Measurements from ENCODE around the gene ADPRH. TPM values are rescaled to one million over a fixed set of nuclear protein-coding genes. Genes with fewer than 3 reads are reported as not detected.
"Not testable (repeated sequence)": the region's sequence is repeated elsewhere in the genome, so short reads cannot be mapped to it uniquely, and the experiment has no call there.

Gene ADPRH
- 0.69 and 3.4 TPM in 2 replicates for total RNA-seq (2014; rRNA removed; shearing (Covaris generic); ENCODE audit: low replicate concordance)

- no peaks in the 10 kb centered on the region for H3K9me3 ChIP-seq
- peak within 1 kb of the TSS; percentile 47 for H3K4me3 ChIP-seq
- DNase-seq: peak; percentile 70
- no peaks in the 10 kb centered on the region for H3K27me3 ChIP-seq
- no peaks in the 10 kb centered on the region for H3K36me3 ChIP-seq
These were observed at the start of gene ADPRH for GRCh38 chr3:119579366-119580066. Gene ADPRH, plus strand, starts transcription at chr3:119579492. Its CDS starts 2,678 bp downstream, at chr3:119582170.

- no peak for DNase-seq
- peaks cover 4% of the 10 kb centered on the region; the same call in 1 of the 2 replicates for H3K36me3 ChIP-seq
- H3K4me3 ChIP-seq: no peak overlapping the region
- H3K27me3 ChIP-seq: no peaks in the 10 kb centered on the region
- H3K9me3 ChIP-seq: no peaks in the 10 kb centered on the region
These were observed 49.4 kb upstream of the ADPRH start for GRCh38 chr3:119529883-119530282.

- Histone ChIP-seq H3K4me3 (no peak overlapping the region), H3K9me3 (no peaks in the 10 kb centered on the region), H3K36me3 (peaks cover under 1% of the 10 kb centered on the region; the same call in 1 of the 2 replicates), H3K27me3 (no peaks in the 10 kb centered on the region)
- no peak for DNase-seq
These were observed 48.8 kb upstream of the ADPRH start for GRCh38 chr3:119530456-119530855.

GRCh38 chr3:119531151-119531550 is 48.1 kb upstream of the ADPRH start:
- no peak overlapping the region for H3K4me3 ChIP-seq
- H3K9me3 ChIP-seq: no peaks in the 10 kb centered on the region
- no peaks in the 10 kb centered on the region for H3K36me3 ChIP-seq
- H3K27me3 ChIP-seq: no peaks in the 10 kb centered on the region
- DNase-seq: no peak

GRCh38 chr3:119534296-119534695 is 45.0 kb upstream of the ADPRH start:
- H3K4me3 ChIP-seq: no peak overlapping the region
- no peak for DNase-seq
- H3K27me3 ChIP-seq: no peaks in the 10 kb centered on the region
- no peaks in the 10 kb centered on the region for H3K36me3 ChIP-seq
- no peaks in the 10 kb centered on the region for H3K9me3 ChIP-seq

GRCh38 chr3:119536757-119537156 is 42.5 kb upstream of the ADPRH start:
- Histone ChIP-seq H3K27me3 (no peaks in the 10 kb centered on the region), H3K9me3 (no peaks in the 10 kb centered on the region)
- no peak for DNase-seq

GRCh38 chr3:119538772-119539171 is 40.5 kb upstream of the ADPRH start:
- no peak for DNase-seq
- H3K9me3 ChIP-seq: no peaks in the 10 kb centered on the region
- no peak overlapping the region for H3K4me3 ChIP-seq
- H3K27me3 ChIP-seq: no peaks in the 10 kb centered on the region
- no peaks in the 10 kb centered on the region for H3K36me3 ChIP-seq

More at GRCh38 chr3:119536757-119537156, 42.5 kb upstream of the ADPRH start:
- Histone ChIP-seq H3K36me3 (no peaks in the 10 kb centered on the region), H3K4me3 (no peak overlapping the region)

- no peaks in the 10 kb centered on the region for H3K27me3 ChIP-seq
- no peak overlapping the region for H3K4me3 ChIP-seq
- H3K36me3 ChIP-seq: no peaks in the 10 kb centered on the region
- DNase-seq: no peak
- no peaks in the 10 kb centered on the region; the same call in 1 of the 2 replicates for H3K9me3 ChIP-seq
These were observed 37.7 kb upstream of the ADPRH start for GRCh38 chr3:119541547-119541946.

GRCh38 chr3:119542168-119542767 is 37.0 kb upstream of the ADPRH start:
- no peaks in the 10 kb centered on the region; the same call in 1 of the 2 replicates for H3K9me3 ChIP-seq
- no peaks in the 10 kb centered on the region for H3K27me3 ChIP-seq
- H3K36me3 ChIP-seq: no peaks in the 10 kb centered on the region
- H3K4me3 ChIP-seq: no peak overlapping the region
- DNase-seq: no peak

- no peak overlapping the region for H3K4me3 ChIP-seq
- no peaks in the 10 kb centered on the region for H3K27me3 ChIP-seq
- no peaks in the 10 kb centered on the region; the same call in 1 of the 2 replicates for H3K9me3 ChIP-seq
- H3K36me3 ChIP-seq: no peaks in the 10 kb centered on the region
- no peak for DNase-seq
These were observed 36.1 kb upstream of the ADPRH start for GRCh38 chr3:119543147-119543546.

GRCh38 chr3:119547227-119547626 is 32.1 kb upstream of the ADPRH start:
- no peaks in the 10 kb centered on the region; the same call in 1 of the 2 replicates for H3K9me3 ChIP-seq
- H3K27me3 ChIP-seq: no peaks in the 10 kb centered on the region
- no peak overlapping the region for H3K4me3 ChIP-seq
- DNase-seq: no peak
- no peaks in the 10 kb centered on the region for H3K36me3 ChIP-seq

- H3K27me3 ChIP-seq: no peaks in the 10 kb centered on the region
- DNase-seq: no peak
- no peaks in the 10 kb centered on the region for H3K36me3 ChIP-seq
- H3K4me3 ChIP-seq: no peak overlapping the region
- no peaks in the 10 kb centered on the region; the same call in 1 of the 2 replicates for H3K9me3 ChIP-seq
These were observed 31.0 kb upstream of the ADPRH start for GRCh38 chr3:119548341-119548740.

GRCh38 chr3:119550192-119550910 is 28.9 kb upstream of the ADPRH start:
- no peaks in the 10 kb centered on the region for H3K36me3 ChIP-seq
- H3K4me3 ChIP-seq: no peak overlapping the region
- H3K27me3 ChIP-seq: no peaks in the 10 kb centered on the region
- no peak for DNase-seq
- no peaks in the 10 kb centered on the region for H3K9me3 ChIP-seq

- H3K36me3 ChIP-seq: no peaks in the 10 kb centered on the region
- DNase-seq: no peak
- H3K4me3 ChIP-seq: no peak overlapping the region
- H3K9me3 ChIP-seq: no peaks in the 10 kb centered on the region
- no peaks in the 10 kb centered on the region for H3K27me3 ChIP-seq
These were observed 27.7 kb upstream of the ADPRH start for GRCh38 chr3:119551598-119551997.

GRCh38 chr3:119552928-119553327 is 26.4 kb upstream of the ADPRH start:
- not testable (repeated sequence) for H3K4me3 ChIP-seq, DNase-seq, H3K36me3 ChIP-seq, H3K9me3 ChIP-seq, H3K27me3 ChIP-seq

- H3K27me3 ChIP-seq: no peaks in the 10 kb centered on the region
- H3K4me3 ChIP-seq: no peak overlapping the region
- H3K36me3 ChIP-seq: no peaks in the 10 kb centered on the region
- DNase-seq: no peak
- H3K9me3 ChIP-seq: no peaks in the 10 kb centered on the region
These were observed 25.4 kb upstream of the ADPRH start for GRCh38 chr3:119553823-119554415.

GRCh38 chr3:119555309-119555735 is 24.0 kb upstream of the ADPRH start:
- Histone ChIP-seq H3K27me3 (no peaks in the 10 kb centered on the region), H3K36me3 (no peaks in the 10 kb centered on the region), H3K4me3 (no peak overlapping the region), H3K9me3 (no peaks in the 10 kb centered on the region)
- no peak for DNase-seq

Measured in MG63 (cell line).